HCT116 (cell line): Measurements from ENCODE around the gene TCF7L1. TPM values are rescaled to one million over a fixed set of nuclear protein-coding genes. Genes with fewer than 3 reads are reported as not detected.
"Not testable (repeated sequence)": the region's sequence is repeated elsewhere in the genome, so short reads cannot be mapped to it uniquely, and the experiment has no call there.

Experiments
- ATAC-seq: fragments of 200-7000 bp; cut with Tn5 transposase; 2 replicates; pipeline ENCODE4 v1.9.1; 2020; ENCODE audit warnings: mild to moderate bottlenecking, moderate library complexity
- BruUV-seq: library from RNA; stranded (reverse); fragments of 400-500 nt; replicated peaks from 2 replicates; lab custom pipeline; 2021; lab: Mats Ljungman, UMichigan
- CTCF ChIA-PET: fragments of 300-600 bp; sonication (Branson Sonifier 250); formaldehyde crosslinking; loops from one replicate; lab custom pipeline; 2021; ENCODE audit warnings: antibody characterized with exemption; lab: Charles Lee
- POLR2A ChIA-PET: fragments of 300-600, 350-600 bp; sonication (Branson Sonifier 250); formaldehyde crosslinking; loops from one replicate; lab custom pipeline; 2021; ENCODE audit warnings: antibody characterized with exemption; lab: Charles Lee
- RAD21 ChIA-PET, 2 experiments: fragments of 300-600 bp; sonication (Branson Sonifier 250); formaldehyde crosslinking; loops; one replicate each; lab custom pipeline; 2023; ENCODE audit warnings: low total read pairs in 2 of 2; ENCODE audit not compliant: uncharacterized antibody in 2 of 2, unreplicated experiment in 2 of 2, low non-redundant PET in 1 of 2; lab: Charles Lee
- DNase-seq: peaks from one replicate; pipeline ENCODE4 v3.0.0-alpha.2; 2010; ENCODE audit warnings: low read depth, low spot score
- H2AFZ ChIP-seq: fragments of 200-600 bp; shearing (Covaris generic), sonication (generic); 2 replicates; pipeline ENCODE4 v1.6.1; 2017; ENCODE audit warnings: low read depth, mixed run types, mixed read lengths, antibody characterized with exemption, low read length; ENCODE audit not compliant: poor library complexity, severe bottlenecking
- H3K27ac ChIP-seq: 2 replicates; pipeline ENCODE4 v1.5.1; 2012; ENCODE audit warnings: low read depth, low read length
- H3K27me3 ChIP-seq: fragments of 200-600 bp; sonication (generic); 2 replicates; pipeline ENCODE4 v1.6.1; 2016; ENCODE audit warnings: mixed run types, low read length, mixed read lengths; ENCODE audit not compliant: insufficient read depth
- H3K36me3 ChIP-seq, 2 experiments: fragments of 200-500 bp in 1 of 2; fragments of 200-600 bp in 1 of 2; sonication (Bioruptor generic) in 1 of 2; sonication (generic) in 1 of 2; 2 replicates each; pipeline versions ENCODE4 v1.5.1 to v1.6.1; 2014 to 2016; ENCODE audit warnings: low read length in 2 of 2, inconsistent platforms in 1 of 2, mixed read lengths in 1 of 2, mixed run types in 1 of 2; ENCODE audit not compliant: insufficient read depth in 2 of 2, control insufficient read depth in 1 of 2
- H3K4me1 ChIP-seq, 2 experiments: fragments of 200-600 bp in 1 of 2; sonication (generic) in 1 of 2; 2 replicates each; pipeline versions ENCODE4 v1.5.1 to v1.6.1; 2012 to 2017; ENCODE audit warnings: low read length in 2 of 2, inconsistent platforms in 1 of 2, mild to moderate bottlenecking in 1 of 2, mixed read lengths in 1 of 2, mixed run types in 1 of 2, moderate library complexity in 1 of 2; ENCODE audit not compliant: insufficient read depth in 2 of 2, control insufficient read depth in 1 of 2
- H3K4me2 ChIP-seq: fragments of 200-600 bp; sonication (generic); 2 replicates; pipeline ENCODE4 v1.6.1; 2017; ENCODE audit warnings: mixed run types, low read length, mixed read lengths
- H3K4me3 ChIP-seq, 2 experiments: fragments of 200-600 bp in 1 of 2; sonication (generic) in 1 of 2; replicated peaks in 1 of 2; 2 replicates each; pipeline ENCODE4 v1.5.1; 2011 to 2016; ENCODE audit warnings: low read length in 2 of 2, control low read depth in 1 of 2, low read depth in 1 of 2, mild to moderate bottlenecking in 1 of 2, mixed read lengths in 1 of 2, mixed run types in 1 of 2
- H3K79me2 ChIP-seq: fragments of 200-600 bp; sonication (generic); 2 replicates; pipeline ENCODE4 v1.6.1; 2017; ENCODE audit warnings: mild to moderate bottlenecking, mixed run types, low read length, moderate library complexity, mixed read lengths; ENCODE audit not compliant: insufficient read depth
- H3K9ac ChIP-seq: fragments of 200-600 bp; sonication (generic); 2 replicates; pipeline ENCODE4 v1.6.1; 2016; ENCODE audit warnings: low read length, mixed read lengths
- H3K9me2 ChIP-seq: fragments of 200-600 bp; sonication (generic), shearing (Covaris generic); 2 replicates; pipeline ENCODE4 v1.6.1; 2017; ENCODE audit warnings: mixed run types, mild to moderate bottlenecking, moderate library complexity; ENCODE audit not compliant: insufficient read depth
- H3K9me3 ChIP-seq, 2 experiments: fragments of 200-500 bp in 1 of 2; fragments of 200-600 bp in 1 of 2; sonication (Bioruptor generic) in 1 of 2; sonication (generic) in 1 of 2; 2 replicates each; pipeline ENCODE4 v1.6.1; 2014 to 2017; ENCODE audit warnings: low read length in 2 of 2, mixed read lengths in 2 of 2, inconsistent platforms in 1 of 2, low read depth in 1 of 2, mild to moderate bottlenecking in 1 of 2, mixed run types in 1 of 2, moderate library complexity in 1 of 2; ENCODE audit not compliant: control insufficient read depth in 1 of 2, insufficient read depth in 1 of 2
- H4K20me1 ChIP-seq: fragments of 200-600 bp; sonication (generic), shearing (Covaris generic); 2 replicates; pipeline ENCODE4 v1.6.1; 2017; ENCODE audit warnings: mixed run types, mild to moderate bottlenecking, moderate library complexity; ENCODE audit not compliant: insufficient read depth
- CBX3 ChIP-seq: IDR thresholded peaks from 2 replicates; pipeline ENCODE4 v1.6.1; 2012; ENCODE audit warnings: low read depth
- CEBPB ChIP-seq: IDR thresholded peaks from 2 replicates; pipeline ENCODE4 v1.6.1; 2012; ENCODE audit warnings: low read depth
- ELF1 ChIP-seq: IDR thresholded peaks from 2 replicates; pipeline ENCODE4 v1.6.1; 2012; ENCODE audit warnings: low read depth, borderline replicate concordance
- EZH2phosphoT487 ChIP-seq: fragments of 200-600 bp; IDR thresholded peaks from 2 replicates; pipeline ENCODE4 v1.6.1; 2018; ENCODE audit warnings: antibody characterized with exemption, borderline replicate concordance
- POLR2A ChIP-seq: IDR thresholded peaks from 2 replicates; pipeline ENCODE4 v1.7.0; 2011; ENCODE audit warnings: borderline replicate concordance; ENCODE audit not compliant: insufficient read depth, insufficient read length; ENCODE audit errors: extremely low read depth
- POLR2AphosphoS5 ChIP-seq: IDR thresholded peaks from 2 replicates; pipeline ENCODE4 v1.6.1; 2011; ENCODE audit warnings: mild to moderate bottlenecking, low read depth, low read length, moderate library complexity
- RAD21 ChIP-seq: IDR thresholded peaks from 2 replicates; pipeline ENCODE4 v1.6.1; 2012; ENCODE audit warnings: low read depth, mild to moderate bottlenecking
- SIN3A ChIP-seq: IDR thresholded peaks from 2 replicates; pipeline ENCODE4 v1.6.1; 2012; ENCODE audit warnings: low read depth
- YY1 ChIP-seq: IDR thresholded peaks from 2 replicates; pipeline ENCODE4 v1.6.1; 2011; ENCODE audit warnings: low read length, low read depth, moderate library complexity, mild to moderate bottlenecking; ENCODE audit not compliant: insufficient replicate concordance; ENCODE audit errors: extremely low read depth
- intact Hi-C: fragments of 100-400 bp; cut with micrococcal nuclease; formaldehyde crosslinking; loops from 2 replicates; pipeline ENCODE4 v1.10.0; 2022
- total RNA-seq: library from RNA; stranded (reverse); gene quantifications from one replicate; pipeline ENCODE4 v1.2.1, GENCODE V29; 2021; ENCODE audit not compliant: unreplicated experiment
- TF ChIP-seq, protein P1 (sequence below): IDR thresholded peaks from 2 replicates; pipeline ENCODE4 v1.6.1; 2012; ENCODE audit warnings: low read depth

TCF7L1 gene
- total RNA-seq, 1 experiment from 2014 or later: 10.3 TPM

DNA sequence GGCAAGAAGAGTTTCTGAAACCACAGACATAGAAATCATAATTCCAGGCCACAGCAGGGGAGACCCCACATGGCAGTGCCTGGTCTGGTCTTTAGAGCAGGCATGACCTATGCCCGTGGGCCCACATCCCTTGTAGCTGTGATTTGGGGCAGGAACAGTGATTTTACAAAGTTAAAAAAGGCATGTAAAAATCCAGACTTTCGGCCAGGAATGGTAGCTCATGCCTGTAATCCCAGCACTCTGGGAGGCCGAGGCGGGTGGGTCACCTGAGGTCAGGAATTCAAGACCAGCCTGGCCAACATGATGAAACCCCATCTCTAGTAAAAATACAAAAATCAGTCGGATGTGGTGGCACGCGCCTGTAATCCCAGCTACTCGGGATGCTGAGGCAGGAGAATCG, 78.4 kb downstream of the TCF7L1 start:
- not testable (repeated sequence) for H3K9ac ChIP-seq

DNA sequence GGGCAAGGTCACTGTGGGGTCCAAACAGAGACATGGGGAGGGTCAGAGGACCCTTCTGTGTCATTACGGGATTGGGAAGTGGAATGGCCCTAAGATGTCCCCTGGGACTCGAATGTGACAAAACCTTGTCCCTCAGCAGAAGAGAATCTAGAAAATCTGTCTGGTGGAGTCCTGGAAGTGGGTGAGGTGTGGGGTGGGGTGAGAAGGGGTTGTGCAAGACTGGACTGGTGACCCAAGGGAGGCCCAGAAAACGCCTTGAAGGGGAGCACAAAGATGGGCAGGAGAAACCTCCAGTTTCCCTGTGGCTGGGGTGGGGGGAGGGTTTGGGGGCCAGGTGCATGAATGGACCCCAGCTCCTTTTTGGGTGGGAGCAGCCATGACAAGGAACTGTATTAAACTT, 79.6 kb downstream of the TCF7L1 start:
- Histone ChIP-seq H4K20me1 (no peaks in the 10 kb centered on the region), H2AFZ (no peak overlapping the region), H3K36me3 (no peaks in the 10 kb centered on the region), H3K4me3 (no peak overlapping the region), H3K27ac (no peak overlapping the region), H3K4me2 (no peak overlapping the region), H3K9ac (no peak overlapping the region), H3K4me1 (no peaks in the 10 kb centered on the region), H3K79me2 (no peaks in the 10 kb centered on the region), H3K9me2 (no peaks in the 10 kb centered on the region), H3K9me3 (no peaks in the 10 kb centered on the region), H3K27me3 (no peaks in the 10 kb centered on the region)
- BruUV-seq: no TSS peak
- ATAC-seq (no peak), DNase-seq (no peak)
- intact Hi-C loops: no loop called here
- CTCF ChIA-PET: no interaction called here
- no peak for TF ChIP-seq CEBPB
- TF ChIP-seq ELF1: no peak
- no peak for TF ChIP-seq RAD21
- POLR2A ChIA-PET: no interaction called here
- RAD21 ChIA-PET: no interaction called here

More for the DNA sequence above, 78.4 kb downstream of the TCF7L1 start:
- CTCF ChIA-PET, H4K20me1 ChIP-seq, H3K27ac ChIP-seq, H3K4me1 ChIP-seq, H3K4me2 ChIP-seq, H3K9me2 ChIP-seq, H3K36me3 ChIP-seq, intact Hi-C loops, BruUV-seq, H3K9me3 ChIP-seq, H2AFZ ChIP-seq, H3K4me3 ChIP-seq, H3K79me2 ChIP-seq, POLR2A ChIA-PET, DNase-seq, RAD21 ChIA-PET, ATAC-seq, H3K27me3 ChIP-seq: not testable (repeated sequence)

DNA sequence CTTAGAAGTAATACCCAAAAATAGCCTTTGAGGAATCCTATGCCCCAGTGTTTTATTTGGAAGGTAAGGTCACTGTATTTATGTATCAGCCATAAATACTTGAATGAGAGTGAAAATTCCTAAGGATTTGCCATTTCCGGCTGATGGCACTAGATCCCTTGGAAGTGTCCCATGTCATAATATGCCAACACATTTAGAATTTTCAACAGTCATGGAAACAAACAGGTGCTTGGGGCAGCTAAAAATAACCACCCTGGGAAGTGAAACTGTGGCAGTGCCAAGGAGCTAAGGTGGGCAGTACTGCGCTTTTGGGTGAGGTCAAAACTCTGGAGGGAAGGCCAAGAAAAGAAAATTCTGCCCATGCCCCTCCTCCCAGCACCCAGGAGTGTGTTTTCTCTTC, 80.2 kb downstream of the TCF7L1 start:
- DNase-seq (no peak), ATAC-seq (no peak)
- H3K9ac ChIP-seq: no peak overlapping the region
- RAD21 ChIA-PET: no interaction called here
- intact Hi-C loops: no loop called here
- no peak overlapping the region for H2AFZ ChIP-seq
- H4K20me1 ChIP-seq: no peaks in the 10 kb centered on the region
- no peaks in the 10 kb centered on the region for H3K79me2 ChIP-seq
- H3K4me1 ChIP-seq: no peaks in the 10 kb centered on the region
- no peaks in the 10 kb centered on the region for H3K9me3 ChIP-seq
- CTCF ChIA-PET: no interaction called here
- no TSS peak for BruUV-seq
- no peak overlapping the region for H3K4me2 ChIP-seq
- no peaks in the 10 kb centered on the region for H3K27me3 ChIP-seq
- H3K36me3 ChIP-seq: no peaks in the 10 kb centered on the region
- POLR2A ChIA-PET: no interaction called here
- H3K27ac ChIP-seq: no peak overlapping the region
- H3K4me3 ChIP-seq: no peak overlapping the region
- H3K9me2 ChIP-seq: no peaks in the 10 kb centered on the region
- TF ChIP-seq CBX3 (no peak), YY1 (no peak), POLR2AphosphoS5 (no peak), POLR2A (no peak), ELF1 (no peak), SIN3A (no peak), EZH2phosphoT487 (no peak)
- TF ChIP-seq, protein P1, sequence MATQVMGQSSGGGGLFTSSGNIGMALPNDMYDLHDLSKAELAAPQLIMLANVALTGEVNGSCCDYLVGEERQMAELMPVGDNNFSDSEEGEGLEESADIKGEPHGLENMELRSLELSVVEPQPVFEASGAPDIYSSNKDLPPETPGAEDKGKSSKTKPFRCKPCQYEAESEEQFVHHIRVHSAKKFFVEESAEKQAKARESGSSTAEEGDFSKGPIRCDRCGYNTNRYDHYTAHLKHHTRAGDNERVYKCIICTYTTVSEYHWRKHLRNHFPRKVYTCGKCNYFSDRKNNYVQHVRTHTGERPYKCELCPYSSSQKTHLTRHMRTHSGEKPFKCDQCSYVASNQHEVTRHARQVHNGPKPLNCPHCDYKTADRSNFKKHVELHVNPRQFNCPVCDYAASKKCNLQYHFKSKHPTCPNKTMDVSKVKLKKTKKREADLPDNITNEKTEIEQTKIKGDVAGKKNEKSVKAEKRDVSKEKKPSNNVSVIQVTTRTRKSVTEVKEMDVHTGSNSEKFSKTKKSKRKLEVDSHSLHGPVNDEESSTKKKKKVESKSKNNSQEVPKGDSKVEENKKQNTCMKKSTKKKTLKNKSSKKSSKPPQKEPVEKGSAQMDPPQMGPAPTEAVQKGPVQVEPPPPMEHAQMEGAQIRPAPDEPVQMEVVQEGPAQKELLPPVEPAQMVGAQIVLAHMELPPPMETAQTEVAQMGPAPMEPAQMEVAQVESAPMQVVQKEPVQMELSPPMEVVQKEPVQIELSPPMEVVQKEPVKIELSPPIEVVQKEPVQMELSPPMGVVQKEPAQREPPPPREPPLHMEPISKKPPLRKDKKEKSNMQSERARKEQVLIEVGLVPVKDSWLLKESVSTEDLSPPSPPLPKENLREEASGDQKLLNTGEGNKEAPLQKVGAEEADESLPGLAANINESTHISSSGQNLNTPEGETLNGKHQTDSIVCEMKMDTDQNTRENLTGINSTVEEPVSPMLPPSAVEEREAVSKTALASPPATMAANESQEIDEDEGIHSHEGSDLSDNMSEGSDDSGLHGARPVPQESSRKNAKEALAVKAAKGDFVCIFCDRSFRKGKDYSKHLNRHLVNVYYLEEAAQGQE: no peak
